Activated naive CD8-positive, alpha-beta T cell treated with anti-CD3 and anti-CD28 coated beads, Interleukin-2, amount 10 ng/mL, durations not matched to agents 7 days and 5 days (primary cell): Measurements from ENCODE around the gene PRSS3. TPM values are rescaled to one million over a fixed set of nuclear protein-coding genes. Genes with fewer than 3 reads are reported as not detected.
"Not testable (repeated sequence)": the region's sequence is repeated elsewhere in the genome, so short reads cannot be mapped to it uniquely, and the experiment has no call there.

Source experiments
- ATAC-seq: fragments of 150-1000 bp; cut with Tn5 transposase; one replicate; pipeline ENCODE4 v1.10.0; 2021; ENCODE audit warnings: low read depth, moderate library complexity
- POLR2A ChIA-PET: fragments of 350-600 bp; sonication (Branson Sonifier 250); formaldehyde crosslinking; loops from one replicate; lab custom pipeline; 2021; ENCODE audit warnings: antibody characterized with exemption; lab: Charles Lee
- DNase-seq: peaks from one replicate; pipeline ENCODE4 v3.0.0; 2021
- H3K27ac Mint-ChIP-seq: one replicate; pipeline ENCODE4 v1.8.0; 2022; ENCODE audit warnings: mild to moderate bottlenecking, mixed read lengths
- H3K27me3 Mint-ChIP-seq: one replicate; pipeline ENCODE4 v1.8.0; 2022; ENCODE audit warnings: mild to moderate bottlenecking, moderate library complexity, mixed read lengths
- H3K36me3 Mint-ChIP-seq: one replicate; pipeline ENCODE4 v1.8.0; 2021; ENCODE audit warnings: mild to moderate bottlenecking, mixed read lengths
- H3K4me1 Mint-ChIP-seq: one replicate; pipeline ENCODE4 v1.8.0; 2021; ENCODE audit warnings: mixed read lengths
- H3K4me3 Mint-ChIP-seq: one replicate; pipeline ENCODE4 v1.8.0; 2022; ENCODE audit warnings: mild to moderate bottlenecking, moderate library complexity, mixed read lengths
- H3K9me3 Mint-ChIP-seq: one replicate; pipeline ENCODE4 v1.8.0; 2021; ENCODE audit warnings: mixed read lengths
- total RNA-seq, 2 experiments: library from RNA; stranded (reverse); gene quantifications; one replicate each; pipeline ENCODE4 v1.2.3, GENCODE V29; 2021

The PRSS3 gene
- not detected for total RNA-seq

DNA sequence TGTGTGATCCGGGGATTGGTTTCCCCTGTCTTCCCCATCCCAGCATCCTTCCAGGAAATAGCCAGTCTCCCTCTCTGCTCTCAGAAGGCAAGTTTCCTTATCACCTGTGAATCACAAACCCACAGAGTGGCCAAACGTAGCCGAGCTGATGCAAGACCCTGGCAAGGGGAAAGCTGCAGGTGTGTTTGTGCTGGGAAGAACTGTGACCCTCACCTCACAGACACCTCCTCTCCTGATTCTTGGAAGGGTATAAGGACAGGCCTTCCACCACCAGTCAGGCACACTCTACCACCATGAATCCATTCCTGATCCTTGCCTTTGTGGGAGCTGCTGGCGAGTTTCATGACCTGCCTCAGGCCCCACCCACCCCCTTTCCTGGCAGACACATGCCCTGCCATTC lies at the start of gene PRSS3:
Gene PRSS3, plus strand, starts transcription at position 281 of the 400 bp plus-strand sequence. Its CDS starts 13 bp downstream, at position 294.
- H3K9me3 Mint-ChIP-seq: no peaks in the 10 kb centered on the region
- no peak within 1 kb of the TSS for H3K4me3 Mint-ChIP-seq
- no peak within 1 kb of the TSS for H3K27ac Mint-ChIP-seq
- H3K4me1 Mint-ChIP-seq: no peaks in the 10 kb centered on the region
- POLR2A ChIA-PET: no interaction called here
- H3K27me3 Mint-ChIP-seq: peaks cover 27% of the 10 kb centered on the region
- ATAC-seq (no peak), DNase-seq (no peak)
- H3K36me3 Mint-ChIP-seq: no peaks in the 10 kb centered on the region

DNA sequence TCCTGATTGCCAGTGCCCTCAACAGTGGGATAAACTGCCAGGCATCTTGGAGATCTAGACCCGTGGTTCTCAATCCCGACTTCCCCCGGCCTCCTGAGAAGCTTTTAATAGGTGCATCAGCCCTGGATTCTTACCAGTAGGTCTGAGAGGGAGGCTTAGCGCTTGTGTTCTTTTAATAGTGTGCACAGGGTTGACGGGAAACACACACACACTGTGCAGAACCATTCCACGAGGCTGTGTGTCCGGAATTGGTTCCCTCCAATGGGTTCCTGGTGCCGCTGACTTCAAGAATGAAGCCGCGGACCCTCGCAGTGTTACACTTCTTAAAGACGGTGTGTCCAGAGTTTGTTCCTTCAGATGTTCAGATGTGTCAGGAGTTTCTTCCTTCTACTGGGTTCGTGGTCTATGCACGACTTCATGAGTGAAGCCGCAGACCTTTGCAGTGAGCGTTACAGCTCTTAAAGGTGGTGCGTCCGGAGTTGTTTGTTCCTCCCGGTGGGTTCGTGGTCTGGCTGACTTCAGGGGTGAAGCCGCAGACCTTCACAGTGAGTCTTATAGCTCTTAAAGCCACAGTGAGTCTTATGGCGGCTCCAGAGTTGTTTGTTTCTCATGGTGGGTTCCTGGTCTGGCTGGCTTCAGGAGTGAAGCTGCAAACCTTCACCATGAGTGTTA lies 46.6 kb upstream of the PRSS3 start:
- H3K4me1 Mint-ChIP-seq: peaks cover 25% of the 10 kb centered on the region
- no peaks in the 10 kb centered on the region for H3K36me3 Mint-ChIP-seq

DNA sequence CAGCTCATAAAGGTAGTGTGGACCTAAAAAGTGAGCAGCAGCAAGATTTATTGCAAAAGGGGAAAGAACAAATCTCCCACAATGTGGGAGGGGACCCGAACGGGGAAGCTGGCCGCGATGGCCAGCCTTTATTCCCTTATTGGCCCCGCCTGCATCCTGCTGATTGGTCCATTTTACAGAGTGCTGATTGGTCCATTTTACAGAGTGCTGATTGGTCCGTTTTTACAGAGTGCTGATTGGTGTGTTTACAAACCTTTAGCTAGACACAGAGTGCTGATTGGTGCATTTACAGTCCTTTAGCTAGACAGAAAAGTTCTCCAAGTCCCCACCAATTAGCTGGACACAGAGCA lies 46.1 kb upstream of the PRSS3 start:
- peak; percentile 77 for ATAC-seq
- Mint-ChIP-seq H3K27ac (peak overlapping the region; percentile 52), H3K4me3 (peak overlapping the region; percentile 71), H3K4me1 (peaks cover 25% of the 10 kb centered on the region), H3K27me3 (peaks cover 71% of the 10 kb centered on the region)
- POLR2A ChIA-PET: interaction anchor here (0.6 to 1.8 kb wide), 2 partner anchors 25 to 67 kb away, joined by 3 to 5 read pairs; partner anchors contain the start of gene UBE2R2
- H3K36me3 Mint-ChIP-seq, DNase-seq, H3K9me3 Mint-ChIP-seq: not testable (repeated sequence)

More for the DNA sequence above, 46.6 kb upstream of the PRSS3 start:
- DNase-seq: peak; percentile 69
- POLR2A ChIA-PET: interaction anchor here (0.6 to 1.8 kb wide), 2 partner anchors 25 to 68 kb away, joined by 3 to 5 read pairs; partner anchors contain the start of gene UBE2R2
- H3K27ac Mint-ChIP-seq: peak overlapping the region; percentile 52
- peaks cover 67% of the 10 kb centered on the region for H3K27me3 Mint-ChIP-seq
- H3K9me3 Mint-ChIP-seq: peaks cover 4% of the 10 kb centered on the region
- peak overlapping the region; percentile 71 for H3K4me3 Mint-ChIP-seq
- peak; percentile 77 for ATAC-seq

DNA sequence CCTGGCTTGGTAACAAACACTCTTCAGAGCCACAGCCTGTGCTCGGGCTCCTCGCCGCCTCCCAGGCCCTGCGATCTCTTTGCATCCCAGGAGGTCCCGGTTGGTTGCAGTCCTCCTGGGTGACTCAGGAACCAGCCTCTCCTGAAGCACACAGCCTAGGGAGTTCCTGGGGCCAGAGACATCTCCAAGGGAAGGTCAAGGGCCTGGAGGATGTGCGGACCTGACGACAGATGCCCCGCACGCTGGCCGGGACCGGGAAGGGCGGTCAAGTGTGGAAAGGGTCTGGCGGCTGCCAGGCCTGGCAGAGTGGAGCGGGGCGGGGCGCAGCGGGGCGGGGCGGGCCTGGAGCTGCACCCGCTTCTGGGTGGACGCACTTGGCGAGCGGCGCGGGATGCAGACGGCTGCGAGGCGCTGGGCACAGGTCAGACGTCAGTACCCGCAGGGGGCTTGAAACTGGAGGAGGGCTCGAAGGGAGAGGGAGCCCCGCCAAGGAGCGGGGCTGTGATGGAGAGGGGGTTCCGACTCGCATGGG lies 45.0 kb upstream of the PRSS3 start:
- no peak for ATAC-seq
- POLR2A ChIA-PET: interaction anchor here (1.8 kb wide), 1 partner anchor 66 kb away, joined by 5 read pairs; the partner anchor contains the start of gene UBE2R2
- no peaks in the 10 kb centered on the region for H3K36me3 Mint-ChIP-seq
- H3K4me3 Mint-ChIP-seq: peak overlapping the region; percentile 36
- no peak for DNase-seq
- peaks cover 78% of the 10 kb centered on the region for H3K27me3 Mint-ChIP-seq
- H3K27ac Mint-ChIP-seq: no peak overlapping the region
- H3K9me3 Mint-ChIP-seq: peaks cover 2% of the 10 kb centered on the region
- peaks cover 25% of the 10 kb centered on the region for H3K4me1 Mint-ChIP-seq

DNA sequence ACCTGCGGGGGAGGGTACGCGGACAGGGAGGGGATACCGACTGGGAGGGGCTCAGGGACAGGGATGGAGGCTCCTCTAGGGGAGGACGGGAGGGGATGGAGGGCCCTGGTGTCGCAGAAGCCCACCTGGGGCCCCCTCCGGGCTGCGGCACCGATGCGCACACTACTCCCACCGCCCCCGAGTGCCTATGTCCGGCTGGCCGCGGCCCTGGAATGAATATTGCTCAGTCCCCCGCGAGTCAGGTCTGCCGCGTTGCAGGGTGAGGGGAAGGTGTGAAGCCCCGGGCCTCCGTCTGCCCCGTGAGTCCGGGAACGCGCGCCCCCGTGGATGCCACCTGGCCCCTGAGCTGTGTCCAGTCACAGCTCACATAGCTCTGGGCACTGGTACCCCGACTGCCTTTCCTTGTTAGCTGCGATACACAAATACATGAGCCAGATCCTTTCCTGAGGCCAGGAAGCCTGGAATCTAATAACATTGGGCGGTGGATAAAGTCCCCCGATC lies 44.5 kb upstream of the PRSS3 start:
- H3K4me1 Mint-ChIP-seq: peaks cover 25% of the 10 kb centered on the region
- no peaks in the 10 kb centered on the region for H3K36me3 Mint-ChIP-seq
- H3K27ac Mint-ChIP-seq: no peak overlapping the region
- ATAC-seq: no peak
- H3K27me3 Mint-ChIP-seq: peaks cover 76% of the 10 kb centered on the region
- H3K9me3 Mint-ChIP-seq: peaks cover 2% of the 10 kb centered on the region
- POLR2A ChIA-PET: no interaction called here
- peak overlapping the region; percentile 36 for H3K4me3 Mint-ChIP-seq
- DNase-seq: no peak

DNA sequence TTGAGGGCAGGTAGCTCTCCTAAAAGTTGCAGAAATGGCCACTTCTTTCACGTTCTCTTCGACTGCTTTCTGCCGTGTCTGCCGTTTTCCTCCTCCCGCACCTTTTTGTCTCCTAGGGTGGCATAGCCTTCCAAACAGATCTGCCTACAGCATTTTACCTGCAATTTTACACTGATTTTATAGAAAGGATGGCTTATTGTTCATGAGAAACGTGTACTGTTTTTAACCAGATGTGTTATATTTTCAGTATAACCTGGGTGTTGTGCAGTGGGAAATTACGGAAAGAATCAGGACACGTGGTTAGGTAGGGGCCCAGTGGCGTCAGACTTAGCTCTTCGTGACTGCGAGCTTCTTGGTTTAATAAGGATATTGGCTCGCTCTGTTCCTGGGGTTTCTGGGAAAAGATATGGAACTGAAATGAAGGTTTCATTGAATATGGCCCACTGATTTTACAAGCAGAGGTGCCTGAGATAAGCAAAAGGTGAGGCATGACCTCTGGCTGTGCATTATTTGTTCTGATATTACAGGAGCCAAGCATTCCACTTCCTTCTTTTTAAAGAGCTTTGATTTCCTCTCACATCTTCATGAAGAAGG lies 43.7 kb upstream of the PRSS3 start:
- ATAC-seq: no peak
- H3K27me3 Mint-ChIP-seq: peaks cover 73% of the 10 kb centered on the region
- no peaks in the 10 kb centered on the region for H3K36me3 Mint-ChIP-seq
- H3K9me3 Mint-ChIP-seq: peaks cover 2% of the 10 kb centered on the region
- no peak overlapping the region for H3K27ac Mint-ChIP-seq
- DNase-seq: no peak
- POLR2A ChIA-PET: no interaction called here
- H3K4me1 Mint-ChIP-seq: peaks cover 25% of the 10 kb centered on the region
- H3K4me3 Mint-ChIP-seq: peak overlapping the region; percentile 35

DNA sequence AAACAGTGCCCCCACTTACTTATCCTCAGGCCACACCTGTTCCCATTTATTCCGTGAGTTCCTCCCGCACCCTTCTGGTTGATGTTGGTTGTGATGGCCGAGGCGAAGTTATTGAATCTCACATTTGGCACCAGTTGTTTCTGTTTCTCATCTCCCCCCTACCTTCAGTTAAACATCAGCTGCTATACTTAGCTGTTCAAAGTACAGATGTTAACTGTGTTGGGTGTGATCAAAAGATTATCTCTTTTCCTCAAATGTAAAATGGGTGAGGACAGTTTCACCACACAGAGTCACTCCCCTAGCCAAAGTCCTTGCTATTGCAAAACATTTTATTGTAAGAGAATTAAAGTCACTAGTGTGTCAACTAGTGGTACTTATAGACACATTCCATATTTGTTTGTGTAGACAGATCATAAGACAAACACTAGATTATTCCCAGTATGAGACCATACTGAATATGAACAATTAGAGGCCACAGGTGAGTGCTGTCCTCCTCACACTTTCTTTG lies 43.2 kb upstream of the PRSS3 start:
- H3K9me3 Mint-ChIP-seq: peaks cover 2% of the 10 kb centered on the region
- no peaks in the 10 kb centered on the region for H3K36me3 Mint-ChIP-seq
- peaks cover 74% of the 10 kb centered on the region for H3K27me3 Mint-ChIP-seq
- POLR2A ChIA-PET: no interaction called here
- ATAC-seq (no peak), DNase-seq (no peak)
- no peak overlapping the region for H3K4me3 Mint-ChIP-seq
- peaks cover 25% of the 10 kb centered on the region for H3K4me1 Mint-ChIP-seq
- H3K27ac Mint-ChIP-seq: no peak overlapping the region

DNA sequence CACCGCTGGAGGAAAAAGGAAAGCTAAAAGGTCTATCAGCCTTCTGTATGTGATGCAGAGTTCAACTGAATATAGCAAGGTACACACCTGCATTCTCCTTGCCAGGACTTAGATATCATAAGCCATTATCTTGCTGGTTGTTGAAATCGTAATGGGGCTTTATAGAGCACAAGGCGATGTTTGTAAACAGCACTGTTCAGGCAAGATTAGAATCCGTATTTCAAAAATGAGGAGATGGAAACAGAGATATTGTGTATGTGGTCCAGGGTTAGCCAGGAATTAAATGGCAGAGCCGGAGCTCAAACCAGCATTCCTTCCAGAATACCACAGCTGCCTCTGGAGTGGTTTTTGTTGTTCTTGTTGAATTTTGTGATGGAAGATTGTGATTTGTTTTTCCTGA lies 42.6 kb upstream of the PRSS3 start:
- peaks cover 76% of the 10 kb centered on the region for H3K27me3 Mint-ChIP-seq
- POLR2A ChIA-PET, DNase-seq, H3K36me3 Mint-ChIP-seq, H3K27ac Mint-ChIP-seq, H3K9me3 Mint-ChIP-seq, ATAC-seq, H3K4me3 Mint-ChIP-seq: not testable (repeated sequence)
- peaks cover 25% of the 10 kb centered on the region for H3K4me1 Mint-ChIP-seq

DNA sequence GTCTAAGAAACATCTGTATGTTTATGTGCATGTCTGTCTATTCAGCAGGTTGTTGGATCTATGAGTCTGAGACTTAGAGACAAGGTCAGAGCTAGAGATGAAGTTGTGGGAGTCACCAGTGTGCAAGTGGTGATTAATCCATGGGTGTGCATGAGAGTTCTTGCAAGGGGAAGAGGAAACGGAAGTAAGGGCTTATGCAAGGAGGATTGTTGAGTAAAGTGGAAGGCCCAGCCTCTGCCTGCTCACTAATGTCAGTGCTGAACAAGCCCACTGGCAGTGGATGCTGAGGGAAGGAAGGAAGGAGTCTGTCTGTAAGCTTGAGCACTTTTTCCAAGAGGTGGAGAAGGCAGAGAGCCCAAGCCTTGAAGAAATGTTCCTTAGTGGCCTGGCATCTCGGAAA lies 35.7 kb upstream of the PRSS3 start:
- ATAC-seq, H3K36me3 Mint-ChIP-seq, POLR2A ChIA-PET, H3K9me3 Mint-ChIP-seq, H3K4me3 Mint-ChIP-seq, DNase-seq, H3K27ac Mint-ChIP-seq, H3K4me1 Mint-ChIP-seq: not testable (repeated sequence)
- peaks cover 33% of the 10 kb centered on the region for H3K27me3 Mint-ChIP-seq

DNA sequence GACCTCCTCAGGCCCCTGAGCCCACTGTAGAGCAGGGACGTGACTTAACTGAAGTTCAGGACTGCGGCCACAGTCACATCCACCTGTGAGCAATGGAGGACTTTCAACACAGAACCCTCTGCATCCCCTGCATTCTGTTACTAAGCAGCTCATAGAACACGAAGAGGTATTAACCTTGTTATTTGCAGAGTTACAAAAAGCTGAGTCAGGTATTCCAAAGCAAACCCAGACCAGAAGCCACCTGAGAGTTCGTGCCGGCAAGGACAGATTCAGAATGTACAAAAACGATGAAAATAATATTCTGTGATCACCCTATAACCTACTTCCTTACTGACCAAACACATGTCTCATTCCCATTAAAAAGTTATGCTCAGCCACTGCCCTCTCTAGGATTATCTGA lies 33.0 kb upstream of the PRSS3 start:
- peaks cover 14% of the 10 kb centered on the region for H3K27me3 Mint-ChIP-seq
- H3K4me1 Mint-ChIP-seq: no peaks in the 10 kb centered on the region
- no peaks in the 10 kb centered on the region for H3K9me3 Mint-ChIP-seq
- ATAC-seq (no peak), DNase-seq (no peak)
- H3K27ac Mint-ChIP-seq: no peak overlapping the region
- H3K36me3 Mint-ChIP-seq: no peaks in the 10 kb centered on the region
- H3K4me3 Mint-ChIP-seq: no peak overlapping the region
- POLR2A ChIA-PET: no interaction called here

DNA sequence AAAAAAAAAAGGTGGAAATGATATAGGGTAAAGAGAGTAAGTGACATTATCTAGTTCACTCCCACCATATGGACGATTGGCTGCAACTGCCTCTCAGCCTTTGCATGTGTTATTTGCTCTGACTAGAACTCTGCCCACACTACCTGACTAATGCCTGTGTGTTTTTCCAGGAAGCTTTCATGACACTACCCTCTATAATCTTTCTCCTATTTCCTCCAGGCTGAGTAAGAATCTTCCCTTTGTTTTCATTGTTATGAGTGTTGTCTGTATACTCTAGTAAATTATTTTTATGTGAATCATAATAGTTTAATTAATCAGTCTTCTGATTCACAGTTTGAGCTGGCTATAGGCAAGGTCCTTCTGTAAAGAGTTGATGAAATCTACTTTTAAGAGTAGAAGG lies 31.7 kb upstream of the PRSS3 start:
- POLR2A ChIA-PET, H3K4me3 Mint-ChIP-seq, H3K27me3 Mint-ChIP-seq, DNase-seq, ATAC-seq, H3K4me1 Mint-ChIP-seq, H3K27ac Mint-ChIP-seq, H3K9me3 Mint-ChIP-seq, H3K36me3 Mint-ChIP-seq: not testable (repeated sequence)

DNA sequence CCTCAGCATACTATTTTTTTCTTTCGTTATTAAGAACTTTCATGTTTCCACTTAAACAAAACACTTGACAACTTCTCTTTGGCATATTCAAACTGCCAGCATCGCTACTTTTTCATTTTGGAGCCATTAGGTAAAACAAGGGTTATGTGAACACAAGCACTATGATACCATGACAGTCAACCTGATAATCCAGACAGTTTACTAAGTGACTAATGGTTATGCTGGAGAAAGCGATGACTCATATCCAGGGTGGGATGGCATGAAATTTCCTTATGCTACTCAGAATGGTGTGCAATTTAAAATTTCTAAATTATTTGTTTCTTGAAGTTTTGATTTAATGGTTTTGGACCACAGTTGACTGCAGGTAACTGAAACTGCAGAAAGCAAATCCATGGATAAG lies 29.9 kb upstream of the PRSS3 start:
- no peak overlapping the region for H3K27ac Mint-ChIP-seq
- DNase-seq: no peak
- H3K27me3 Mint-ChIP-seq: peaks cover 2% of the 10 kb centered on the region
- POLR2A ChIA-PET: no interaction called here
- no peak for ATAC-seq
- no peak overlapping the region for H3K4me3 Mint-ChIP-seq
- H3K9me3 Mint-ChIP-seq: no peaks in the 10 kb centered on the region
- no peaks in the 10 kb centered on the region for H3K36me3 Mint-ChIP-seq
- peaks cover 2% of the 10 kb centered on the region for H3K4me1 Mint-ChIP-seq

DNA sequence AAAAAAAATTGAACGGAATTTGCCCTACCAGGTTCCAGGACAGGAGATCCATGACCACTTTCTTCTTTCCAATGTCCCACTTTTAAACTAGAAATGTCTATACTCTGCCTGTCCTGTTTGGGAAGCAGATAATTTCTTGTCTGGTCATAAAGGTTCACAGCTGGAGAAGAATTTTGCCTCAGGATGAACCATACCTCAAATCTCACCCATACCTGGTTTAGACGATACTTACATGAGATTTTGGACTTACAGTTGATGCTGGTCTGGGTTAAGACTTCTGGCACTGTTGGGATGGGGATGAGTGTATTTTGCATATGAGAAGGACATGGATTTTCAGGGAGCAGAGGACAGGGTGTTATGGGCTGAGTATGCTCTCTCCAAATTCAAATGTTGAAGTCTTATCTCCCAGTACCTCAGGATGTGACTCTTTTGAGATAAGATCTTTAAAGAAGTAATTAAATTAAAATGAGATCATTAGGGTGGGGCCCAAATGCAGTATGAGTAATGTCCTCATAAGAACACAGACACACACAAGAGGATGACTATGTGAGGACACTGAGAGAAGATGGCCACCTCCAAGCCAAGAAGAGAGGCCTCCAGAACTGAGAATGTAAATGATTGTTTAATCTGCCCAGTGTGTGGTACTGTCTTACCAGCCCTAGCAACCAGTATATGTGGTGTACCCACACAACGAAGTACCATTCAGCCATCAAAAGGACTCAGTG lies 25.0 kb upstream of the PRSS3 start:
- H3K4me1 Mint-ChIP-seq, DNase-seq, H3K27ac Mint-ChIP-seq, POLR2A ChIA-PET, ATAC-seq, H3K9me3 Mint-ChIP-seq, H3K36me3 Mint-ChIP-seq, H3K4me3 Mint-ChIP-seq: not testable (repeated sequence)
- H3K27me3 Mint-ChIP-seq: peaks cover 17% of the 10 kb centered on the region
